Endothelial cell (in vitro differentiated cells): Measurements from ENCODE around the gene LIX1. TPM values are rescaled to one million over a fixed set of nuclear protein-coding genes. Genes with fewer than 3 reads are reported as not detected.

ENCODE experiments used
- DNase-seq: peaks from one replicate; pipeline ENCODE4 v3.0.0; 2021; ENCODE audit warnings: low spot score
- H3K27ac Mint-ChIP-seq: one replicate; pipeline ENCODE4 v1.8.0; 2021; ENCODE audit warnings: mixed read lengths, inconsistent platforms; ENCODE audit not compliant: unreplicated experiment
- H3K27me3 Mint-ChIP-seq: one replicate; pipeline ENCODE4 v1.8.0; 2021; ENCODE audit warnings: mild to moderate bottlenecking, moderate library complexity, mixed read lengths, inconsistent platforms; ENCODE audit not compliant: unreplicated experiment
- H3K36me3 Mint-ChIP-seq: one replicate; pipeline ENCODE4 v1.8.0; 2021; ENCODE audit warnings: mild to moderate bottlenecking, low read depth, mixed read lengths, inconsistent platforms; ENCODE audit not compliant: unreplicated experiment
- H3K4me1 Mint-ChIP-seq: one replicate; pipeline ENCODE4 v1.8.0; 2021; ENCODE audit warnings: mild to moderate bottlenecking, mixed read lengths, inconsistent platforms; ENCODE audit not compliant: unreplicated experiment
- H3K4me3 Mint-ChIP-seq: one replicate; pipeline ENCODE4 v1.8.0; 2021; ENCODE audit warnings: mild to moderate bottlenecking, mixed read lengths, inconsistent platforms; ENCODE audit not compliant: unreplicated experiment
- H3K9me3 Mint-ChIP-seq: one replicate; pipeline ENCODE4 v1.8.0; 2021; ENCODE audit warnings: mixed read lengths, inconsistent platforms; ENCODE audit not compliant: unreplicated experiment
- total RNA-seq: library from RNA; stranded (reverse); fragmentation: NEBNext Ultra II Directional; extraction: Animal tissue kit (Norgen Biotek cat#: 25700); gene quantifications from one replicate; pipeline ENCODE4 v1.2.1, GENCODE V29; 2021; ENCODE audit not compliant: unreplicated experiment
- TF ChIP-seq, protein P1 (sequence below): fragments of 200-600 bp; sonication (generic); IDR thresholded peaks from one replicate; pipeline ENCODE4 v1.5.0; 2021; ENCODE audit warnings: antibody characterized with exemption; ENCODE audit not compliant: unreplicated experiment

Gene LIX1
- total RNA-seq, 1 donor from 2014 or later: 0.46 TPM

DNA sequence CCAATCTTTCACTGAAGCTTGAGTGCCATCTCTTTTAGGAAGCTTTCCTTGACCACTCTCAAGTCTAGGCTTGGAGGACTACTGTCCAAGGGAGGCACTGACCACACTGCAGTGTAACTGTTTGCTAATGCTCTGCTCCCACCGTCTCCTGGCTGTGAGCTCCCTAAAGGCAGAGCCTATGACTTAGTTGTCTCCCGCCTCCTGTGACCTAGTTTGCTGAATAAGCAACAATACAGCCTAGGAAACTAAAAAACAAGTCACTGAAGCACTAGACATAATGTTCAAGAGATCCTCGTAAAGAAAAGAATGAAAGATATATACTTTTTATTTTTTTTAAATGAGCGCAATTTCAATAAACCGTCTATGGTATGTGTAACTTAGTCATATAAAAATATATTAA, 31.4 kb downstream of the LIX1 start:
- TF ChIP-seq, protein P1, sequence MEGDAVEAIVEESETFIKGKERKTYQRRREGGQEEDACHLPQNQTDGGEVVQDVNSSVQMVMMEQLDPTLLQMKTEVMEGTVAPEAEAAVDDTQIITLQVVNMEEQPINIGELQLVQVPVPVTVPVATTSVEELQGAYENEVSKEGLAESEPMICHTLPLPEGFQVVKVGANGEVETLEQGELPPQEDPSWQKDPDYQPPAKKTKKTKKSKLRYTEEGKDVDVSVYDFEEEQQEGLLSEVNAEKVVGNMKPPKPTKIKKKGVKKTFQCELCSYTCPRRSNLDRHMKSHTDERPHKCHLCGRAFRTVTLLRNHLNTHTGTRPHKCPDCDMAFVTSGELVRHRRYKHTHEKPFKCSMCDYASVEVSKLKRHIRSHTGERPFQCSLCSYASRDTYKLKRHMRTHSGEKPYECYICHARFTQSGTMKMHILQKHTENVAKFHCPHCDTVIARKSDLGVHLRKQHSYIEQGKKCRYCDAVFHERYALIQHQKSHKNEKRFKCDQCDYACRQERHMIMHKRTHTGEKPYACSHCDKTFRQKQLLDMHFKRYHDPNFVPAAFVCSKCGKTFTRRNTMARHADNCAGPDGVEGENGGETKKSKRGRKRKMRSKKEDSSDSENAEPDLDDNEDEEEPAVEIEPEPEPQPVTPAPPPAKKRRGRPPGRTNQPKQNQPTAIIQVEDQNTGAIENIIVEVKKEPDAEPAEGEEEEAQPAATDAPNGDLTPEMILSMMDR: no peak
- Mint-ChIP-seq H3K36me3 (no peaks in the 10 kb centered on the region), H3K27ac (no peak overlapping the region)

GRCh38 chr5:97107318-97107717, 35.1 kb downstream of the LIX1 start:
- Mint-ChIP-seq H3K27ac (no peak overlapping the region), H3K36me3 (no peaks in the 10 kb centered on the region), H3K9me3 (no peaks in the 10 kb centered on the region), H3K27me3 (no peaks in the 10 kb centered on the region), H3K4me3 (no peak overlapping the region), H3K4me1 (no peaks in the 10 kb centered on the region)
- no peak for DNase-seq
- TF ChIP-seq, protein P1: no peak

More for the DNA sequence above, 31.4 kb downstream of the LIX1 start:
- no peaks in the 10 kb centered on the region for H3K27me3 Mint-ChIP-seq
- H3K4me3 Mint-ChIP-seq: no peak overlapping the region
- no peaks in the 10 kb centered on the region for H3K4me1 Mint-ChIP-seq
- no peak for DNase-seq
- H3K9me3 Mint-ChIP-seq: no peaks in the 10 kb centered on the region

GRCh38 chr5:97106216-97106581, 36.2 kb downstream of the LIX1 start:
- Mint-ChIP-seq H3K27ac (no peak overlapping the region), H3K27me3 (no peaks in the 10 kb centered on the region), H3K4me1 (no peaks in the 10 kb centered on the region), H3K4me3 (no peak overlapping the region), H3K9me3 (no peaks in the 10 kb centered on the region), H3K36me3 (no peaks in the 10 kb centered on the region)
- TF ChIP-seq, protein P1: no peak
- no peak for DNase-seq

GRCh38 chr5:97105501-97106215, 36.8 kb downstream of the LIX1 start:
- no peaks in the 10 kb centered on the region for H3K36me3 Mint-ChIP-seq
- H3K4me3 Mint-ChIP-seq: no peak overlapping the region
- no peaks in the 10 kb centered on the region for H3K27me3 Mint-ChIP-seq
- DNase-seq: no peak
- H3K9me3 Mint-ChIP-seq: no peaks in the 10 kb centered on the region
- TF ChIP-seq, protein P1: no peak
- H3K4me1 Mint-ChIP-seq: no peaks in the 10 kb centered on the region
- no peak overlapping the region for H3K27ac Mint-ChIP-seq

DNA sequence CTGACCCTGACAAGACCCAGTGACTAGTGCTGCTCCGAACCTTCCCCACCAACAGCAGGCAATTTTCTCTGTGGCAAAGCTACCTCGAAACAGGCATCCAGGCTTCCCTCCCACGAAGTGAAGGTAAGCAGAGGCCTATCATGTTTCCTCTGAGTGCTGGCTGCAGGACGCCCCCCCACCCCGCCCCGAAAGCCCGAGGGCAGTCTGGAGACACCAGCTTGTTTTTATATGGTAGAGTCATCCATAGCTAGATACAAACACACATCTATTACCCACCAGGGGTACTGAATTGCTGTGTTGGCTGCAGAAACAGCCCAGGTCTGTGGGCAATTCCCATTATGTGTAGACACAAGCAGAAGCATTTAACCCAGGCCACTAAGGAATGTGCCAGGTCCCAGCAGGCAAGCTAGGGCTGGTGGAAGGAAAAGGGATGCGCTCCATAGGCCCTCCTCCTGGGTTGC, 40.4 kb downstream of the LIX1 start:
- H3K9me3 Mint-ChIP-seq: no peaks in the 10 kb centered on the region
- peaks cover 3% of the 10 kb centered on the region for H3K4me1 Mint-ChIP-seq
- H3K27ac Mint-ChIP-seq: no peak overlapping the region
- TF ChIP-seq, protein P1: no peak
- no peaks in the 10 kb centered on the region for H3K27me3 Mint-ChIP-seq
- H3K4me3 Mint-ChIP-seq: no peak overlapping the region
- no peaks in the 10 kb centered on the region for H3K36me3 Mint-ChIP-seq
- no peak for DNase-seq
